Aorta (tissue), 5 donors: ENCODE results near the gene TMC1. TPM values are rescaled to one million over a fixed set of nuclear protein-coding genes. Genes with fewer than 3 reads are reported as not detected.
"Not testable (repeated sequence)": the region's sequence is repeated elsewhere in the genome, so short reads cannot be mapped to it uniquely, and the experiment has no call there.

Experiments
- ATAC-seq: fragments of 200-7000 bp; cut with Tn5 transposase; one replicate; pipeline ENCODE4 v1.9.1; 2022; ENCODE audit warnings: moderate library complexity; ENCODE audit not compliant: low FRiP score
- DNase-seq, 2 donors: peaks; one replicate each; pipeline ENCODE4 v3.0.0-alpha.2; 2020
- H3K27ac ChIP-seq, 2 donors: one replicate each; pipeline ENCODE4 v1.5.1; 2013; ENCODE audit warnings: low read length in 2 of 2, mild to moderate bottlenecking in 2 of 2, moderate library complexity in 2 of 2, control low read depth in 1 of 2, inconsistent platforms in 1 of 2, low read depth in 1 of 2
- H3K27me3 ChIP-seq, 2 donors: one replicate each; pipeline ENCODE4 v1.6.1; 2013; ENCODE audit warnings: control low read depth in 1 of 2, low read length in 1 of 2, mild to moderate bottlenecking in 1 of 2, moderate library complexity in 1 of 2; ENCODE audit not compliant: insufficient read depth in 2 of 2, control insufficient read depth in 1 of 2
- H3K36me3 ChIP-seq, 2 donors: one replicate each; pipeline ENCODE4 v1.6.1; 2013; ENCODE audit warnings: control low read depth in 1 of 2, low read length in 1 of 2, mild to moderate bottlenecking in 1 of 2; ENCODE audit not compliant: insufficient read depth in 2 of 2, control insufficient read depth in 1 of 2
- H3K4me1 ChIP-seq, 2 donors: one replicate each; pipeline ENCODE4 v1.6.1; 2013; ENCODE audit warnings: low read length in 2 of 2, control low read depth in 1 of 2, mild to moderate bottlenecking in 1 of 2, moderate library complexity in 1 of 2; ENCODE audit not compliant: insufficient read depth in 2 of 2, control insufficient read depth in 1 of 2
- H3K4me3 ChIP-seq, 2 donors: one replicate each; pipeline ENCODE4 v1.5.1; 2013; ENCODE audit warnings: low read length in 2 of 2, control low read depth in 1 of 2, mild to moderate bottlenecking in 1 of 2
- H3K9me3 ChIP-seq: one replicate; pipeline ENCODE4 v1.6.1; 2013; ENCODE audit warnings: mild to moderate bottlenecking, low read length; ENCODE audit not compliant: control insufficient read depth
- WGBS, 2 donors: extraction: QIAGEN DNeasy Blood & Tissue Kit; methylation state at CpG; one replicate each; pipeline ENCODE4 v1.1.7; 2013; 5-methylcytosine and 5-hydroxymethylcytosine counted together
- intact Hi-C, 2 donors: fragments of 100-400 bp; cut with DNase I; formaldehyde crosslinking; loops; one replicate each; pipeline versions ENCODE4 v1.14.2 to v1.15.0; 2022
- polyA plus RNA-seq, 2 donors: library from polyadenylated mRNA; stranded (reverse); fragments of 200-250 nt; gene quantifications; one replicate each; pipeline ENCODE4 v1.2.3, GENCODE V29; 2013
- total RNA-seq, 2 donors: library from RNA; stranded (reverse); fragmentation: NEBNext Ultra II Directional; extraction: Animal tissue kit (Norgen Biotek cat#: 25700); gene quantifications; one replicate each; pipeline ENCODE4 v1.2.1, GENCODE V29; 2021
- donor health status: healthy with polysubstance abuse.
- donor health status: Bipolar disorder and iron deficiency.
- donor health status: DM: no; HTN: no; CAD: no.
- donor health status: DM: no; HTN: no; CAD: no.
- donor health status: DM: yes; HTN: yes; CAD: no.

TMC1 gene
- total and polyA plus RNA-seq, 4 donors: 0.62 to 2.9 TPM; not detected in 2

GRCh38 chr9:72480921-72481320 is 40.5 kb upstream of the TMC1 start:
- H3K27ac ChIP-seq: no peak overlapping the region
- H3K9me3 ChIP-seq: no peaks in the 10 kb centered on the region
- WGBS, 2 donors: 78 to 87% methylated on average over 1 of the region's 1 CpG
- no peaks in the 10 kb centered on the region for H3K27me3 ChIP-seq
- H3K4me1 ChIP-seq: no peaks in the 10 kb centered on the region
- ATAC-seq (no peak), DNase-seq (no peak)
- H3K4me3 ChIP-seq: no peak overlapping the region
- H3K36me3 ChIP-seq: no peaks in the 10 kb centered on the region
- intact Hi-C loops: no loop called here

DNA sequence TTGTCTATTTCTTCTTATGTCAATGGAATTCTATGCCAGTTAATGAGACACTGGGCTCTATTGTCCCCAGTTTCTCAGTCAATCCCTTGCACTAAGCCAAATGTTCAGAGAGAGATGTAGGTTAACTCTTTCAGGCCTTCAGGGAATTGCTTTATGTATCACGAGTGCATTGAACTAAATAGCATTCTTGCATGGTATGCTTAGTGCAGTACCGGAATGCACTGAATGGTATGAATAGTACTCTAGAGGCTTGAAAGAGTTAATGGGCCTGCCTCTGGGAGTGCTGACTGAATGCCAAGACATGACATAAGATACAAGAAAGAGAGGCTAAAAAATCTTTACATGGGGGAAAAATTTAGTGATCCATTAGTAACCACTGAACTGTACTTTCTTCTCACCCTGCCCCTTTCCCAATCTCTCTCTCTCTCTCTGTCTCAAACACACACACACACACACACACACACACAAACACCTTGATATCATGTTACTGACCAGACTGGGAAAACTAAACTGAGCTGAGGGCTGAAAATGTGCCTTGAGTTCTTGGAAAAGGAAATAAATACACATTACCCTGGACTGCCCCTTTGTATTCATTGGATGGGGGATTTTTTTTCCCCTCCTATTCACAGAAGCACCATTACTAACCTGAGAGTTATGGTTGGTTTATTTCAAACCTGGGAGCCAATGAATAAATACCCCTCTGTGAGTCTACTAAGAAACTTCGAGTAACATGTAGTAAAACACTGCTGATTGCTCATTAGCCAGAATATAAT is 35.4 kb upstream of the TMC1 start:
- WGBS, 2 donors: 45 to 56% methylated on average over 3 of the region's 3 CpGs
- H3K27ac ChIP-seq: no peak overlapping the region
- H3K4me1 ChIP-seq: no peaks in the 10 kb centered on the region
- H3K4me3 ChIP-seq: no peak overlapping the region
- intact Hi-C loops: no loop called here
- no peaks in the 10 kb centered on the region for H3K36me3 ChIP-seq
- ATAC-seq (no peak), DNase-seq (no peak)
- H3K9me3 ChIP-seq: no peaks in the 10 kb centered on the region
- no peaks in the 10 kb centered on the region for H3K27me3 ChIP-seq

- DNase-seq (no peak), ATAC-seq (no peak)
- no peaks in the 10 kb centered on the region for H3K27me3 ChIP-seq
- H3K36me3 ChIP-seq: no peaks in the 10 kb centered on the region
- H3K4me1 ChIP-seq: no peaks in the 10 kb centered on the region
- no peak overlapping the region for H3K27ac ChIP-seq
- H3K4me3 ChIP-seq: no peak overlapping the region
- intact Hi-C loops: no loop called here
- H3K9me3 ChIP-seq: no peaks in the 10 kb centered on the region
- 50 to 53% methylated on average over 1 of the region's 1 CpG for WGBS, 2 donors
Measured at GRCh38 chr9:72486594-72486955, 34.8 kb upstream of the TMC1 start.

DNA sequence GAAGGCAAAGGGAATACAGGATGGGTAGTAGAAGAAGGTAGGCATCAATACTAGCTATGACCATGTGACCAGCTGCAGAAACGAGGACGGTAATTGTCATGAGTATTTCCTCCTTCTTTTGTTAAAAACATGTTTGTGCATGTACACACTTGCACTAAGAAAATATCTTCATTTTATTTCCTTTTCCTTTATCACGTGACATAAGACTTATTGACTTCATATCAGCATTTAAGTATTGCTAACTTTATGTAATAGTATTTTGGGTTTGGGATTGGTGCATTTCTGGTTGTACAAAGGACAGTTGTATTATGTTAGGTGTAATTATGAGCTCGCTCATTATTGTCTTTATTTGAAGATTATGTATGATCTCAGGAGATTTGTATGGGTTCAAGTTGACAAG is 33.7 kb upstream of the TMC1 start:
- WGBS, 2 donors: 96% methylated on average over 4 of the region's 4 CpGs
- intact Hi-C loops: not testable (repeated sequence)

GRCh38 chr9:72489986-72490385 is 31.4 kb upstream of the TMC1 start:
- Histone ChIP-seq H3K27ac (no peak overlapping the region), H3K36me3 (no peaks in the 10 kb centered on the region), H3K4me1 (no peaks in the 10 kb centered on the region), H3K9me3 (no peaks in the 10 kb centered on the region), H3K27me3 (no peaks in the 10 kb centered on the region), H3K4me3 (no peak overlapping the region)
- 96 to 100% methylated on average over 1 of the region's 1 CpG for WGBS, 2 donors
- intact Hi-C loops: no loop called here
- ATAC-seq (no peak), DNase-seq (no peak)

More for the DNA sequence above, 33.7 kb upstream of the TMC1 start:
- DNase-seq, H3K4me1 ChIP-seq, H3K27me3 ChIP-seq, H3K9me3 ChIP-seq, H3K4me3 ChIP-seq, H3K27ac ChIP-seq, ATAC-seq, H3K36me3 ChIP-seq: not testable (repeated sequence)

DNA sequence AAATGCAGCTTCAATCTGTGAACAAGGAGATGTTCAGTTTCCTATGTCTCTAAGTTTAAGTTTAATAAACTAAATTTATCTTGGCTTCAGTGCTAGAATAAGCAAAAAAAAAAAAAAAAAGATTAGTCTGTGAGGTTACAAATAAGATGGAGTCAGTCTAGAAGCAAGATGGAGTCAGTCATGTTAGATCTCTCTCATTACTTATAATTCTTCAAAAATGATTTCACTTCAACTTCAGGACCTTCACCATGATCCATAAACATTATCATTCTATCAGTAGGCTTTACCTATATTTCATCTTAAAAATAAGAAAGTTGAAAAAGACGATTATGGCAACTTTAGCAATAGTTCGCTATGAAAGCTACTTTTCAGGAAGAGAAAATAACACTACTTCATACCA is 30.2 kb upstream of the TMC1 start:
- 88 to 90% methylated on average over 2 of the region's 2 CpGs for WGBS, 2 donors
- Histone ChIP-seq H3K4me3 (no peak overlapping the region), H3K4me1 (no peaks in the 10 kb centered on the region), H3K9me3 (no peaks in the 10 kb centered on the region), H3K27ac (no peak overlapping the region), H3K27me3 (no peaks in the 10 kb centered on the region), H3K36me3 (no peaks in the 10 kb centered on the region)
- ATAC-seq (no peak), DNase-seq (no peak)
- intact Hi-C loops: no loop called here

DNA sequence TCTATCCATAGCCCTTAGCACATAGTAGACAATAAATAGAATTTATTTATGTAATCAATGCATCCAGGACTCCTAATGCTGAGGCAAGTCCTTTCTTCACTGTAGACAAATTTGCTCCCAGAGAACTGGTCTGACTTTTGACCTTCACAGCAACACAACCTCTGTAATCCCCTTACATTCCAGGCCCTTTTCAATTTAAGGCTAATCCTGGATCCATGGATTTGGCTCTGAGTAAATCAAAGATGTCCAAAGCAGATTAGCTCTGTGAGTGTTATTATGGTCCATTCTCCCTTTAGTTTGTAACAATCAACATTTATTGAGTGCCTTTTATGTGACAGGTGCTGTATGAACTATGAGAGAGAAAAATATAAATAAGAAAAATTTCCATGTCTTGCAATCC is 27.4 kb upstream of the TMC1 start:
- DNase-seq: no peak
- intact Hi-C loops: no loop called here
- H3K4me1 ChIP-seq: no peaks in the 10 kb centered on the region

GRCh38 chr9:72497447-72498046 is 23.9 kb upstream of the TMC1 start:
- no peak for ATAC-seq
- H3K36me3 ChIP-seq: no peaks in the 10 kb centered on the region
- no peak overlapping the region for H3K27ac ChIP-seq
- H3K9me3 ChIP-seq: no peaks in the 10 kb centered on the region
- intact Hi-C loops: no loop called here
- 64 to 65% methylated on average over 9 of the region's 9 CpGs for WGBS, 2 donors
- no peak for DNase-seq
- no peak overlapping the region for H3K4me3 ChIP-seq
- H3K27me3 ChIP-seq: no peaks in the 10 kb centered on the region
- no peaks in the 10 kb centered on the region for H3K4me1 ChIP-seq

More for the DNA sequence above, 27.4 kb upstream of the TMC1 start:
- Histone ChIP-seq H3K36me3 (no peaks in the 10 kb centered on the region), H3K4me3 (no peak overlapping the region), H3K9me3 (no peaks in the 10 kb centered on the region), H3K27me3 (no peaks in the 10 kb centered on the region), H3K27ac (no peak overlapping the region)
- ATAC-seq: no peak

DNA sequence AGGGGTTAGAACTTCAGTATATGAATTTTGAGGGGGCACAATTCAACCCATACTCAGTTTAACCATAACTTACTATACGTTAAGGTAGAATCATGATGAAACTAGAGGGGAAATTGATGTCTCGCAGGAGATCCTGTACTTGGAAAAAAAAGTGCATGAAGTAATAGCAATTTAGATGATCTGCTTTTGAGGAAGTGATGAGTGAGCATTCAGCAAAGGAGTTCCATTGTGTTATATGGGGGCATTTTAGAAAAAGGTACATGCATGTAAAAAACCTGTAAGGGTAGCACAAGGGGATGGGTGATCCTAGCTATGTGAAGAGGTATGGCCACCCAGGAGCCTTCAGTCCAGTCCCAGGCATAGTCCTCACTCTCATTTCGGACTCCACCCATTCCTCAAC is 14.8 kb upstream of the TMC1 start:
- Histone ChIP-seq H3K36me3 (no peaks in the 10 kb centered on the region), H3K27ac (no peak overlapping the region), H3K4me3 (no peak overlapping the region), H3K27me3 (no peaks in the 10 kb centered on the region), H3K4me1 (no peaks in the 10 kb centered on the region), H3K9me3 (no peaks in the 10 kb centered on the region)
- intact Hi-C loops: no loop called here
- ATAC-seq (no peak), DNase-seq (no peak)
- WGBS, 2 donors: 92 to 94% methylated on average over 3 of the region's 3 CpGs
